IPS-20b (cell line): Measurements from ENCODE around the gene DQX1.
A peak's percentile ranks its signal among the peaks of the same experiment; 100 is the strongest.

Experiments
- H3K27ac ChIP-seq: one replicate; pipeline ENCODE4 v1.5.1; 2013; ENCODE audit warnings: low read length
- H3K27me3 ChIP-seq: 2 replicates; pipeline ENCODE4 v1.6.1; 2013; ENCODE audit warnings: mild to moderate bottlenecking, low read length, inconsistent platforms; ENCODE audit not compliant: insufficient read depth
- H3K36me3 ChIP-seq: 2 replicates; pipeline ENCODE4 v1.6.1; 2013; ENCODE audit warnings: low read depth, mild to moderate bottlenecking, inconsistent platforms, low read length, moderate library complexity; ENCODE audit not compliant: insufficient read depth
- H3K4me1 ChIP-seq: 2 replicates; pipeline ENCODE4 v1.6.1; 2013; ENCODE audit warnings: mild to moderate bottlenecking, control low read depth, inconsistent platforms, low read length, moderate library complexity; ENCODE audit not compliant: insufficient read depth
- H3K4me3 ChIP-seq: 2 replicates; pipeline ENCODE4 v1.5.1; 2013; ENCODE audit warnings: mild to moderate bottlenecking, low read length, inconsistent platforms
- H3K9ac ChIP-seq: 2 replicates; pipeline ENCODE4 v1.6.1; 2013; ENCODE audit warnings: low read depth, mild to moderate bottlenecking, inconsistent platforms, low read length, moderate library complexity
- H3K9me3 ChIP-seq: 2 replicates; pipeline ENCODE4 v1.6.1; 2013; ENCODE audit warnings: mild to moderate bottlenecking, low read depth, low read length, inconsistent platforms; ENCODE audit not compliant: insufficient read depth

The DQX1 gene

GRCh38 chr2:74528600-74529356 lies 2.7 kb upstream of the DQX1 start:
- Histone ChIP-seq H3K27ac (peak overlapping the region; percentile 53), H3K36me3 (peaks cover 53% of the 10 kb centered on the region), H3K4me3 (peak overlapping the region; percentile 99), H3K27me3 (peaks cover 7% of the 10 kb centered on the region; the same call in 1 of the 2 replicates), H3K9me3 (no peaks in the 10 kb centered on the region), H3K4me1 (no peaks in the 10 kb centered on the region), H3K9ac (peak overlapping the region; percentile 97)

- Histone ChIP-seq H3K36me3 (peaks cover 42% of the 10 kb centered on the region), H3K9me3 (no peaks in the 10 kb centered on the region), H3K4me1 (no peaks in the 10 kb centered on the region), H3K9ac (no peak overlapping the region), H3K27ac (no peak overlapping the region), H3K4me3 (no peak overlapping the region), H3K27me3 (peaks cover 17% of the 10 kb centered on the region)
Observed at GRCh38 chr2:74527741-74528140, 1.7 kb upstream of the DQX1 start.

GRCh38 chr2:74526649-74527230 lies 709 bp upstream of the DQX1 start:
- Histone ChIP-seq H3K27ac (no peak overlapping the region), H3K36me3 (peaks cover 32% of the 10 kb centered on the region), H3K27me3 (peaks cover 27% of the 10 kb centered on the region), H3K9me3 (no peaks in the 10 kb centered on the region), H3K4me3 (no peak overlapping the region), H3K4me1 (no peaks in the 10 kb centered on the region), H3K9ac (no peak overlapping the region)

- Histone ChIP-seq H3K4me1 (no peaks in the 10 kb centered on the region), H3K36me3 (peaks cover 26% of the 10 kb centered on the region), H3K27ac (no peak overlapping the region), H3K27me3 (peaks cover 37% of the 10 kb centered on the region), H3K9me3 (no peaks in the 10 kb centered on the region), H3K4me3 (no peak overlapping the region), H3K9ac (no peak overlapping the region)
Observed at GRCh38 chr2:74524955-74525716, 895 bp downstream of the DQX1 start.

GRCh38 chr2:74524005-74524404 lies 2.0 kb downstream of the DQX1 start:
- Histone ChIP-seq H3K27me3 (peaks cover 48% of the 10 kb centered on the region), H3K9ac (no peak overlapping the region), H3K9me3 (no peaks in the 10 kb centered on the region), H3K4me3 (no peak overlapping the region), H3K4me1 (no peaks in the 10 kb centered on the region), H3K27ac (no peak overlapping the region), H3K36me3 (peaks cover 26% of the 10 kb centered on the region)

DNA sequence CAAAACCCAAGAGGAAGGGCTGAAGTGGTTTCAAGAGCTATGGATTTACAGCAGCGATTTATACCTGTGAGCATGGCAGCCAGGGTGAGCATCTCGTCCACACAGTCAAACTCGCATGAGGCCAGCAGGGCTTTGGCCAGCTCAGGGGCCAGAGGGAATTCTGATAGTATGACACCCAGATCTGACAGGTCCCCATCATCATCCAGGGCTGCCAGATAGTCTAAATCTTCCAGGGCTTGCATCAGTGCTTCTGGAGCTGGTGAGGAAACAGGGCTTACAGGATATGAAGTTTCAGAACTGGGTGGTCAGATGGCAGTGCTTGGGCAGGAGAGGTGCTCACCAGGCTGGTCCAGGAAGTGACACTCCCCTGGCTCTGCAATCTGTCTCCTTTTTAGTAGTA lies 3.5 kb downstream of the DQX1 start:
- H3K4me1 ChIP-seq: no peaks in the 10 kb centered on the region
- no peak overlapping the region for H3K9ac ChIP-seq
- no peak overlapping the region for H3K27ac ChIP-seq
- H3K36me3 ChIP-seq: peaks cover 18% of the 10 kb centered on the region
- H3K4me3 ChIP-seq: no peak overlapping the region
- H3K27me3 ChIP-seq: peaks cover 63% of the 10 kb centered on the region
- H3K9me3 ChIP-seq: no peaks in the 10 kb centered on the region

DNA sequence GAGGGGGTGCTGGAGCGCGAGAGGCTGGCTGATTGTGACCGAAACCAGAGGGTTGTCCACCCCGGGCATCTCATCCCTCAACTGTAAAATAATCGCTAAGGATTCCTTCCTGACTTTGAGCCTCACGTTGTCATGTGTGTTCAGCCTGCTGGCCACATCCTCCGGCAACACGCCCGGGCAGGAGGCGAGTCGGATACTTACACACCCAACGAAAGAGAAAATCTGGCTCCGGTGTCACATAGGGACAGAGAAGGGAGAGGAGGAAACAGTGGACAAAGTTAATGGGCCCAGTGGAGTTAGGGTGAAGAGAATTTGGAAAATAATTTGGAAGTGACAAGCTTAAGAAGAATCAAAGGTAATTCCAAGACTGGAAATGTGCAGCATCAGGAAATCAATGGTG lies 9.4 kb downstream of the DQX1 start:
- Histone ChIP-seq H3K9ac (no peak overlapping the region), H3K4me3 (no peak overlapping the region), H3K27ac (no peak overlapping the region), H3K36me3 (no peaks in the 10 kb centered on the region), H3K9me3 (peaks cover 10% of the 10 kb centered on the region), H3K27me3 (peaks cover 100% of the 10 kb centered on the region), H3K4me1 (no peaks in the 10 kb centered on the region; the same call in 1 of the 2 replicates)

DNA sequence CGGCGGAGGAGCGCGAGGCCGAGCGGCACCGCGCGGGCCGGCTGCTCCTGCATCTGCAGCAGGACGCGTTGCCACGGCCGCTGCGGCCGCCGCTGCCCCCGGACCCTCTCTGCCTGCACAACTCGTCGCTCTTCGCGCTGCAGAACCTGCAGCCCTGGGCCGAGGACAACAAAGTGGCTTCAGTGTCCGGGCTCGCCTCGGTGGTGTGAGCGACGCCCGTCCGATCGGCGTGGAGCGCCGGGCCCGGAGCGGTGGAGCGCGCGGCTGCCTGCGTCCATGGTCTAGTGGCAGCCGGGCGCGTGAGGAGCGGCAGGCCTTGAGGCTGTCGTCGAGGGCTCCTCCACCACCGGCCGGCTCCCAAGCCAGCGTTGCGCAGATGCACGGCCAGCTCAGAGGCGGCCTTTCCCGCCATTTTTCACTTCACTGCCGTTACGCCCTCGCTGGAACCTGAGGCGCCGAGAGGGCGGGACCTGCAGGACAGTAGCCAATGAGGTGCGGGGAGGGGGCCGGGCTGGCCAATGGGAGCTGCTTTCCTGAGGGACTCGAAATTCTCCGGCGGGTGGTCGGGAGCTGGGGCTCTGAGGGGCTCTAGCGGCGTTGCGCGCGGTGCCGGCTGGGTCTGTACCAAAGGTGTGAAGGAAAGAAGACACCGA lies 9.9 kb downstream of the DQX1 start:
- peak overlapping the region; percentile 40; the same call in 1 of the 2 replicates for H3K4me3 ChIP-seq
- peaks cover 10% of the 10 kb centered on the region for H3K9me3 ChIP-seq
- no peaks in the 10 kb centered on the region for H3K36me3 ChIP-seq
- H3K9ac ChIP-seq: no peak overlapping the region
- no peaks in the 10 kb centered on the region; the same call in 1 of the 2 replicates for H3K4me1 ChIP-seq
- H3K27ac ChIP-seq: no peak overlapping the region
- H3K27me3 ChIP-seq: peaks cover 100% of the 10 kb centered on the region

- Histone ChIP-seq H3K4me1 (no peaks in the 10 kb centered on the region; the same call in 1 of the 2 replicates), H3K4me3 (peak overlapping the region; percentile 40; the same call in 1 of the 2 replicates), H3K9ac (no peak overlapping the region), H3K27ac (no peak overlapping the region), H3K9me3 (peaks cover 10% of the 10 kb centered on the region), H3K27me3 (peaks cover 100% of the 10 kb centered on the region), H3K36me3 (no peaks in the 10 kb centered on the region)
Observed at GRCh38 chr2:74515271-74515980, 10.6 kb downstream of the DQX1 start.

- Histone ChIP-seq H3K9ac (no peak within 1 kb of the TSS), H3K27me3 (peaks cover 100% of the 10 kb centered on the region), H3K4me1 (no peaks in the 10 kb centered on the region; the same call in 1 of the 2 replicates), H3K9me3 (peaks cover 10% of the 10 kb centered on the region), H3K36me3 (no peaks in the 10 kb centered on the region), H3K27ac (no peak within 1 kb of the TSS), H3K4me3 (peak within 1 kb of the TSS; percentile 40; the same call in 1 of the 2 replicates)
Observed at GRCh38 chr2:74514368-74515270, 11.4 kb downstream of the DQX1 start, which contains the start of gene TLX2. Gene TLX2, plus strand, starts transcription at chr2:74514450. Its CDS starts 357 bp downstream, at chr2:74514807.
